HG03025 (cell line): ENCODE measurements around the gene SULF2.
"Not testable (repeated sequence)": the region's sequence is repeated elsewhere in the genome, so short reads cannot be mapped to it uniquely, and the experiment has no call there.

Experiments
- ATAC-seq: cut with Tn5 transposase; IDR thresholded peaks from one replicate; pipeline ENCODE4 v1.9.1; 2021; ENCODE audit warnings: mild to moderate bottlenecking, moderate library complexity; ENCODE audit not compliant: unreplicated experiment, low FRiP score

The SULF2 gene

GRCh38 chr20:47805951-47806350, 20.7 kb upstream of the SULF2 start:
- no peak for ATAC-seq

GRCh38 chr20:47804972-47805371, 19.7 kb upstream of the SULF2 start:
- ATAC-seq, result not testable (repeated sequence)

- not testable (repeated sequence) for ATAC-seq
These were observed 19.0 kb upstream of the SULF2 start for GRCh38 chr20:47804224-47804825.

- no peak for ATAC-seq
These were observed 17.7 kb upstream of the SULF2 start for GRCh38 chr20:47802975-47803374.

GRCh38 chr20:47802226-47802920, 17.1 kb upstream of the SULF2 start:
- no peak for ATAC-seq

- ATAC-seq, result no peak
These were observed 16.5 kb upstream of the SULF2 start for GRCh38 chr20:47801759-47802158.

GRCh38 chr20:47801079-47801478, 15.8 kb upstream of the SULF2 start:
- ATAC-seq, result no peak

- ATAC-seq, result no peak
These were observed 15.3 kb upstream of the SULF2 start for GRCh38 chr20:47800623-47801022.

- ATAC-seq, result no peak
These were observed 13.9 kb upstream of the SULF2 start for GRCh38 chr20:47799116-47799715.

GRCh38 chr20:47796971-47797370, 11.7 kb upstream of the SULF2 start:
- no peak for ATAC-seq

- ATAC-seq, result no peak
These were observed 10.1 kb upstream of the SULF2 start for GRCh38 chr20:47795214-47795907.

GRCh38 chr20:47794264-47794663, 9.0 kb upstream of the SULF2 start:
- ATAC-seq, result not testable (repeated sequence)

GRCh38 chr20:47792021-47792618, 6.8 kb upstream of the SULF2 start:
- ATAC-seq, result no peak

- ATAC-seq, result no peak
These were observed 5.9 kb upstream of the SULF2 start for GRCh38 chr20:47791084-47791599.

GRCh38 chr20:47790580-47790965, 5.3 kb upstream of the SULF2 start:
- ATAC-seq, result no peak

GRCh38 chr20:47789764-47790579, 4.7 kb upstream of the SULF2 start:
- no peak for ATAC-seq

- ATAC-seq, result no peak
These were observed 3.9 kb upstream of the SULF2 start for GRCh38 chr20:47789081-47789763.

- no peak for ATAC-seq
These were observed 3.4 kb upstream of the SULF2 start for GRCh38 chr20:47788741-47789080.

- ATAC-seq, result no peak
These were observed 1.5 kb upstream of the SULF2 start for GRCh38 chr20:47786765-47787107.
